H1 (cell line): ENCODE measurements around the gene ECI1. TPM values are rescaled to one million over a fixed set of nuclear protein-coding genes. Genes with fewer than 3 reads are reported as not detected.
A peak's percentile ranks its signal among the peaks of the same experiment; 100 is the strongest.

Experiments used
- CTCF ChIA-PET: fragments of 300-600 bp; sonication (Branson Sonifier 250); formaldehyde crosslinking; loops from one replicate; lab custom pipeline; 2021; ENCODE audit not compliant: partially characterized antibody; lab: Charles Lee
- POLR2A ChIA-PET: fragments of 300-600 bp; sonication (Branson Sonifier 250); formaldehyde crosslinking; loops from one replicate; lab custom pipeline; 2021; ENCODE audit warnings: inconsistent platforms; ENCODE audit not compliant: partially characterized antibody; lab: Charles Lee
- DNase-seq, 2 experiments: peaks; one replicate each; pipeline versions ENCODE4 v3.0.0 to v3.0.0-alpha.2; 2010 to 2022; ENCODE audit warnings: low spot score in 2 of 2, low read depth in 1 of 2, mixed read lengths in 1 of 2
- FAIRE-seq: peaks from 2 replicates; lab custom pipeline; 2011; peaks lifted over from hg19 to GRCh38; lab: Jason Lieb, UNC
- H2AFZ ChIP-seq: 2 replicates; pipeline ENCODE4 v1.8.1; 2012; ENCODE audit warnings: low read length, inconsistent platforms
- H2AK5ac ChIP-seq: 2 replicates; pipeline ENCODE4 v1.6.1; 2013; ENCODE audit warnings: low read depth, low read length
- H2BK120ac ChIP-seq: replicated peaks from 2 replicates; pipeline ENCODE3; 2013; ENCODE audit warnings: low read depth, low read length, inconsistent platforms
- H2BK12ac ChIP-seq: 2 replicates; pipeline ENCODE4 v1.6.1; 2013; ENCODE audit warnings: low read depth, low read length
- H2BK15ac ChIP-seq: 2 replicates; pipeline ENCODE4 v1.6.1; 2013; ENCODE audit warnings: low read length
- H2BK20ac ChIP-seq: 2 replicates; pipeline ENCODE4 v1.6.1; 2013; ENCODE audit warnings: low read length
- H2BK5ac ChIP-seq: 2 replicates; pipeline ENCODE4 v1.6.1; 2013; ENCODE audit warnings: low read depth, low read length
- H3K14ac ChIP-seq: 2 replicates; pipeline ENCODE4 v1.6.1; 2013; ENCODE audit warnings: inconsistent platforms; ENCODE audit not compliant: insufficient read length
- H3K18ac ChIP-seq: 2 replicates; pipeline ENCODE4 v1.6.1; 2013; ENCODE audit warnings: low read length; ENCODE audit errors: extremely low read depth
- H3K23ac ChIP-seq: 2 replicates; pipeline ENCODE4 v1.6.1; 2013; ENCODE audit warnings: inconsistent platforms; ENCODE audit not compliant: insufficient read length
- H3K23me2 ChIP-seq: 2 replicates; pipeline ENCODE4 v1.6.1; 2013; ENCODE audit warnings: low read depth, low read length
- H3K27ac ChIP-seq: 2 replicates; pipeline ENCODE4 v1.6.1; 2011; ENCODE audit warnings: low read depth, low read length, inconsistent platforms
- H3K27me3 ChIP-seq, 4 experiments: replicated peaks in 1 of 4; 1 replicate in 1 of 4; 2 replicates in 3 of 4; pipeline versions ENCODE4 v1.6.1 to v1.8.1; 2011 to 2013; ENCODE audit warnings: low read length in 3 of 4, mild to moderate bottlenecking in 3 of 4, inconsistent platforms in 2 of 4, mixed read lengths in 2 of 4, moderate library complexity in 1 of 4; ENCODE audit not compliant: control insufficient read depth in 3 of 4, insufficient read depth in 3 of 4; ENCODE audit errors: extremely low read depth in 1 of 4
- H3K36me3 ChIP-seq, 4 experiments: 2 replicates each; pipeline versions ENCODE4 v1.6.1 to v1.8.1; 2011 to 2013; ENCODE audit warnings: mild to moderate bottlenecking in 4 of 4, low read length in 3 of 4, moderate library complexity in 2 of 4, control low read depth in 1 of 4, inconsistent platforms in 1 of 4; ENCODE audit not compliant: insufficient read depth in 4 of 4, control insufficient read depth in 2 of 4
- H3K4ac ChIP-seq: replicated peaks from 2 replicates; pipeline ENCODE3; 2013; ENCODE audit warnings: low read length, low read depth, mixed read lengths, inconsistent platforms; ENCODE audit not compliant: insufficient read length
- H3K4me1 ChIP-seq, 4 experiments: replicated peaks in 1 of 4; 1 replicate in 1 of 4; 2 replicates in 3 of 4; pipeline versions ENCODE4 v1.6.1 to v1.8.1; 2011 to 2013; ENCODE audit warnings: low read length in 3 of 4, inconsistent platforms in 2 of 4, mixed read lengths in 1 of 4; ENCODE audit not compliant: insufficient read depth in 4 of 4, control insufficient read depth in 3 of 4
- H3K4me2 ChIP-seq, 2 experiments: 2 replicates each; pipeline versions ENCODE4 v1.6.1 to v1.8.1; 2011 to 2013; ENCODE audit warnings: low read depth in 2 of 2, low read length in 2 of 2, control low read depth in 1 of 2, inconsistent platforms in 1 of 2, mild to moderate bottlenecking in 1 of 2; ENCODE audit not compliant: insufficient read depth in 1 of 2
- H3K4me3 ChIP-seq, 4 experiments: fragments of 200-600, 300-600 bp in 1 of 4; sonication (generic), shearing (Covaris generic), sonication (Bioruptor Twin) in 1 of 4; 2 replicates each; pipeline versions ENCODE4 v1.5.1 to v1.8.1; 2011 to 2016; ENCODE audit warnings: low read length in 4 of 4, low read depth in 3 of 4, control low read depth in 2 of 4, inconsistent platforms in 2 of 4, mild to moderate bottlenecking in 2 of 4, mixed read lengths in 1 of 4, moderate library complexity in 1 of 4; ENCODE audit not compliant: insufficient read depth in 2 of 4; ENCODE audit errors: extremely low read depth in 1 of 4
- H3K56ac ChIP-seq: replicated peaks from 2 replicates; pipeline ENCODE3; 2013; ENCODE audit warnings: low read depth, mild to moderate bottlenecking, mixed read lengths, low read length, inconsistent platforms; ENCODE audit not compliant: insufficient read length
- H3K79me1 ChIP-seq: 2 replicates; pipeline ENCODE4 v1.6.1; 2013; ENCODE audit warnings: low read depth, low read length, control low read depth
- H3K79me2 ChIP-seq, 2 experiments: 2 replicates each; pipeline versions ENCODE4 v1.6.1 to v1.8.1; 2012 to 2013; ENCODE audit warnings: low read length in 2 of 2, mild to moderate bottlenecking in 2 of 2, inconsistent platforms in 1 of 2; ENCODE audit not compliant: insufficient read depth in 2 of 2, control insufficient read depth in 1 of 2
- H3K9ac ChIP-seq, 4 experiments: replicated peaks in 1 of 4; 1 replicate in 1 of 4; 2 replicates in 3 of 4; pipeline versions ENCODE4 v1.6.1 to v1.8.1; 2011 to 2013; ENCODE audit warnings: low read depth in 3 of 4, low read length in 3 of 4, control low read depth in 2 of 4, mild to moderate bottlenecking in 2 of 4, moderate library complexity in 2 of 4, inconsistent platforms in 1 of 4; ENCODE audit errors: extremely low read depth in 1 of 4
- H3K9me3 ChIP-seq, 2 experiments: 2 replicates each; pipeline versions ENCODE4 v1.6.1 to v1.8.1; 2012 to 2013; ENCODE audit warnings: mild to moderate bottlenecking in 2 of 2, moderate library complexity in 2 of 2, control low read depth in 1 of 2, inconsistent platforms in 1 of 2, low read depth in 1 of 2, low read length in 1 of 2, mixed read lengths in 1 of 2; ENCODE audit not compliant: insufficient read depth in 2 of 2
- H4K20me1 ChIP-seq, 2 experiments: replicated peaks in 1 of 2; 2 replicates each; pipeline versions ENCODE3 to v1.8.1; 2011 to 2013; ENCODE audit warnings: inconsistent platforms in 2 of 2, low read length in 2 of 2, mild to moderate bottlenecking in 1 of 2; ENCODE audit not compliant: insufficient read depth in 2 of 2, control insufficient read depth in 1 of 2
- H4K5ac ChIP-seq: 2 replicates; pipeline ENCODE4 v1.6.1; 2013; ENCODE audit warnings: low read length, low read depth, mixed read lengths, inconsistent platforms; ENCODE audit not compliant: insufficient read length
- H4K8ac ChIP-seq: 2 replicates; pipeline ENCODE4 v1.8.0; 2013; ENCODE audit warnings: mild to moderate bottlenecking, moderate library complexity, low read length, inconsistent platforms; ENCODE audit not compliant: insufficient read depth; ENCODE audit errors: extremely low read depth
- H4K91ac ChIP-seq: replicated peaks from 2 replicates; pipeline ENCODE3; 2013; ENCODE audit warnings: low read length, mixed read lengths, inconsistent platforms; ENCODE audit not compliant: insufficient read length
- ASH2L ChIP-seq: fragments of 200-600, 300-600 bp; sonication (generic); IDR thresholded peaks from one replicate; pipeline ENCODE4 v1.7.1; 2017; ENCODE audit warnings: low read length
- CHD1 ChIP-seq: IDR thresholded peaks from 2 replicates; pipeline ENCODE4 v1.6.1; 2012; ENCODE audit warnings: low read depth, low read length, improper control_type of control experiment
- CTCF ChIP-seq, 3 experiments: IDR thresholded peaks; 1 replicate in 2 of 3; 2 replicates in 1 of 3; pipeline versions ENCODE4 v1.5.1 to v1.6.1; 2011; ENCODE audit warnings: low read length in 3 of 3, mild to moderate bottlenecking in 3 of 3, inconsistent platforms in 2 of 3, low read depth in 1 of 3, moderate library complexity in 1 of 3; ENCODE audit not compliant: insufficient read depth in 1 of 3; ENCODE audit errors: control extremely low read depth in 1 of 3
- FOSL1 ChIP-seq: IDR thresholded peaks from 2 replicates; pipeline ENCODE4 v1.6.1; 2011; ENCODE audit warnings: mild to moderate bottlenecking, low read depth, low read length, moderate library complexity; ENCODE audit not compliant: insufficient read depth
- HDAC2 ChIP-seq, 2 experiments: fragments of 300-600 bp in 1 of 2; sonication (generic) in 1 of 2; IDR thresholded peaks; 2 replicates each; pipeline ENCODE4 v1.6.1; 2011 to 2012; ENCODE audit warnings: low read depth in 2 of 2, low read length in 2 of 2, mild to moderate bottlenecking in 2 of 2, moderate library complexity in 2 of 2, borderline replicate concordance in 1 of 2, inconsistent platforms in 1 of 2
- POLR2A ChIP-seq, 2 experiments: IDR thresholded peaks; 1 replicate in 1 of 2; 2 replicates in 1 of 2; pipeline ENCODE4 v1.6.1; 2011; ENCODE audit warnings: low read depth in 2 of 2, low read length in 2 of 2, mild to moderate bottlenecking in 2 of 2; ENCODE audit errors: control extremely low read depth in 1 of 2
- RAD21 ChIP-seq, 2 experiments: IDR thresholded peaks in 1 of 2; conservative IDR thresholded peaks in 1 of 2; 2 replicates each; pipeline ENCODE4 v1.6.1; 2011; ENCODE audit warnings: low read depth in 2 of 2, low read length in 2 of 2, improper control_type of control experiment in 1 of 2, inconsistent platforms in 1 of 2, mild to moderate bottlenecking in 1 of 2, moderate library complexity in 1 of 2
- SUZ12 ChIP-seq: fragments of 200-600 bp; sonication (generic); IDR thresholded peaks from 2 replicates; pipeline ENCODE4 v1.6.1; 2012; ENCODE audit warnings: mild to moderate bottlenecking, inconsistent platforms, low read length, moderate library complexity, mixed read lengths
- WGBS, 2 experiments: shearing (Covaris generic) in 1 of 2; methylation state at CpG; one replicate each; pipeline versions ENCODE4 v1.1.6 to v1.1.7; 2013 to 2015; ENCODE audit warnings: low lambda C conversion rate in 2 of 2, mixed read lengths in 2 of 2, inconsistent platforms in 1 of 2, low coverage in 1 of 2, missing lambda C conversion rate in 1 of 2; ENCODE audit not compliant: insufficient replicate concordance in 2 of 2, insufficient coverage in 1 of 2, insufficient read length in 1 of 2; ENCODE audit errors: extremely low coverage in 1 of 2, missing lambda C conversion rate in 1 of 2; 5-methylcytosine and 5-hydroxymethylcytosine counted together
- polyA plus RNA-seq, 7 experiments: library from polyadenylated mRNA; depleted of rRNA in 3 of 7; stranded (reverse) in 5 of 7; unstranded in 2 of 7; fragments of >200 nt in 5 of 7; fragments of 200-250 nt in 2 of 7; gene quantifications; 1 replicate in 5 of 7; 2 replicates in 1 of 7; 4 replicates in 1 of 7; pipeline versions ENCODE4 v1.2.1 to v1.2.3, GENCODE V29; 2011 to 2013; ENCODE audit warnings: missing spikeins in 2 of 7, mixed read lengths in 2 of 7
- total RNA-seq: library from RNA; stranded (reverse); fragmentation: NEBNext Ultra II Directional; extraction: Animal tissue kit (Norgen Biotek cat#: 25700); gene quantifications from 2 replicates; pipeline ENCODE4 v1.2.1, GENCODE V29; 2021

Gene ECI1
- total and polyA plus RNA-seq, 2 of the 8 experiments (the other 6 are each of a cell fraction or from before 2014, with no cell fraction given) = 79.5 to 151 TPM

- peak; percentile 99 to 100 for DNase-seq
- H4K8ac ChIP-seq = peak within 1 kb of the TSS; percentile 90
- H2AK5ac ChIP-seq = no peak within 1 kb of the TSS
- peak within 1 kb of the TSS; percentile 60; the same call in 1 of the 2 replicates for H3K18ac ChIP-seq
- H3K4me1 ChIP-seq = no peaks in the 10 kb centered on the region
- ChIA-PET CTCF (interaction anchor here (1.0 kb wide), 1 partner anchor 29 kb away, joined by 3 read pairs; no protein-coding TSS in a partner anchor), POLR2A (interaction anchor here (0.5 to 5.3 kb wide), 17 partner anchors 9 to 273 kb away, joined by 3 to 44 read pairs (median 3); partner anchors contain the start of genes BRICD5, DNASE1L2, ECI1 and PGP)
- no peaks in the 10 kb centered on the region for H3K9me3 ChIP-seq
- H4K20me1 ChIP-seq = peaks cover 7 to 8% of the 10 kb centered on the region in 2 experiments
- peak within 1 kb of the TSS; percentile 19 for H4K5ac ChIP-seq
- no peak within 1 kb of the TSS for H2BK5ac ChIP-seq
- FAIRE-seq = no peak
- H2BK12ac ChIP-seq = no peak within 1 kb of the TSS
- peak within 1 kb of the TSS; percentile 67 to 93 (median 80) for H3K4me3 ChIP-seq
- no peak within 1 kb of the TSS for H2AFZ ChIP-seq
- H3K56ac ChIP-seq = peak within 1 kb of the TSS; percentile 46
- H3K9ac ChIP-seq = peak within 1 kb of the TSS; percentile 80 to 91 (median 84)
- 3% methylated on average over 70 of the region's 82 CpGs; no CpG with 5 or more reads in 1 of the 2 experiments for WGBS, 2 experiments
- H3K27ac ChIP-seq = peak within 1 kb of the TSS; percentile 77
- H3K79me1 ChIP-seq = peaks cover 3% of the 10 kb centered on the region; the same call in 1 of the 2 replicates
- no peaks in the 10 kb centered on the region for H3K27me3 ChIP-seq
- peak within 1 kb of the TSS; percentile 60 to 72 for H3K4me2 ChIP-seq
- no peak within 1 kb of the TSS for H2BK15ac ChIP-seq
- H2BK20ac ChIP-seq = no peak within 1 kb of the TSS
- H3K23me2 ChIP-seq = no peaks in the 10 kb centered on the region
- no peak within 1 kb of the TSS for H3K23ac ChIP-seq
- H3K4ac ChIP-seq = no peak within 1 kb of the TSS
- H3K36me3 ChIP-seq = peaks cover 0 to under 1% (median 0%) of the 10 kb centered on the region in 4 experiments; a peak in 1 of 8 replicates
- no peak within 1 kb of the TSS for H4K91ac ChIP-seq
- H2BK120ac ChIP-seq = no peak within 1 kb of the TSS
- H3K14ac ChIP-seq = no peak within 1 kb of the TSS
- H3K79me2 ChIP-seq = peaks cover 3 to 29% of the 10 kb centered on the region in 2 experiments; a peak in 2 of 4 replicates
- TF ChIP-seq POLR2A (IDR thresholded peaks at IDR 0.05; ENCODE audit: control extremely low read depth in 1 of 2, low read depth in 2 of 2, low read length in 2 of 2) (peak in 1 of 2 experiments; percentile 99; a peak in 2 of 3 replicates), SUZ12 (no peak), FOSL1 (no peak), RAD21 (IDR thresholded peaks at IDR 0.05 in 1 of 2, conservative IDR thresholded peaks at IDR 0.05 in 1 of 2; ENCODE audit: low read depth in 2 of 2, low read length in 2 of 2) (no peak), CTCF (IDR thresholded peaks at IDR 0.05; ENCODE audit: control extremely low read depth in 1 of 3, insufficient read depth in 1 of 3, low read depth in 1 of 3, low read length in 3 of 3) (peak in 1 of 3 experiments; percentile 14; a peak in 1 of 4 replicates), HDAC2 (IDR thresholded peaks at IDR 0.05; ENCODE audit: borderline replicate concordance in 1 of 2, low read depth in 2 of 2, low read length in 2 of 2) (no peak), ASH2L (no peak), CHD1 (no peak)
These were observed 28.0 kb downstream of the ECI1 start, which contains the start of gene E4F1 for GRCh38 chr16:2223221-2223941. Gene E4F1 (plus strand): TSS chr16:2223591. CDS start chr16:2223614, 23 bp downstream.
